GM21367 (cell line): Measurements from ENCODE around the gene GNG7.
"Not testable (repeated sequence)": the region's sequence is repeated elsewhere in the genome, so short reads cannot be mapped to it uniquely, and the experiment has no call there.

Source experiments
- ATAC-seq: cut with Tn5 transposase; IDR thresholded peaks from one replicate; pipeline ENCODE4 v1.9.1; 2021; ENCODE audit not compliant: unreplicated experiment

The GNG7 gene

GRCh38 chr19:2606774-2607173 is 95.7 kb downstream of the GNG7 start:
- ATAC-seq, result not testable (repeated sequence)

- ATAC-seq, result not testable (repeated sequence)
Observed at GRCh38 chr19:2605889-2606288, 96.6 kb downstream of the GNG7 start.

GRCh38 chr19:2604747-2605329 is 97.7 kb downstream of the GNG7 start:
- no peak for ATAC-seq

GRCh38 chr19:2603334-2603733 is 99.2 kb downstream of the GNG7 start:
- ATAC-seq, result no peak

- no peak for ATAC-seq
Observed at GRCh38 chr19:2602391-2603181, 99.9 kb downstream of the GNG7 start.

- ATAC-seq, result no peak
Observed at GRCh38 chr19:2600914-2601870, 101.3 kb downstream of the GNG7 start.

- ATAC-seq, result no peak
Observed at GRCh38 chr19:2594319-2594718, 108.2 kb downstream of the GNG7 start.

GRCh38 chr19:2592824-2593223 is 109.7 kb downstream of the GNG7 start:
- no peak for ATAC-seq

GRCh38 chr19:2591537-2592291 is 110.8 kb downstream of the GNG7 start:
- no peak for ATAC-seq

GRCh38 chr19:2590630-2591399 is 111.7 kb downstream of the GNG7 start:
- ATAC-seq, result no peak

- no peak for ATAC-seq
Observed at GRCh38 chr19:2589441-2589840, 113.1 kb downstream of the GNG7 start.

GRCh38 chr19:2588081-2588777 is 114.3 kb downstream of the GNG7 start:
- ATAC-seq, result no peak

- no peak for ATAC-seq
Observed at GRCh38 chr19:2587001-2587719, 115.3 kb downstream of the GNG7 start.

- ATAC-seq, result no peak
Observed at GRCh38 chr19:2586196-2586595, 116.3 kb downstream of the GNG7 start.

GRCh38 chr19:2584002-2584401 is 118.5 kb downstream of the GNG7 start:
- ATAC-seq, result no peak

- ATAC-seq, result no peak
Observed at GRCh38 chr19:2582984-2583956, 119.2 kb downstream of the GNG7 start.

GRCh38 chr19:2580396-2580795 is 122.1 kb downstream of the GNG7 start:
- ATAC-seq, result not testable (repeated sequence)
